BE2C (cell line): ENCODE data around the gene CDKN1C.

Experiments used
- DNase-seq: peaks from one replicate; pipeline ENCODE4 v3.0.0-alpha.2; 2020
- H3K27me3 ChIP-seq: fragments of 250-450 bp; sonication (Bioruptor Pico); 2 replicates; pipeline ENCODE4 v1.5.1; 2020; ENCODE audit warnings: mild to moderate bottlenecking
- H3K36me3 ChIP-seq: fragments of 250-450 bp; sonication (Bioruptor Pico); 2 replicates; pipeline ENCODE4 v1.5.1; 2020; ENCODE audit warnings: mild to moderate bottlenecking
- H3K4me1 ChIP-seq: fragments of 250-450 bp; sonication (Bioruptor Pico); 2 replicates; pipeline ENCODE4 v1.5.1; 2020
- H3K4me3 ChIP-seq: 2 replicates; pipeline ENCODE4 v1.5.1; 2011; ENCODE audit warnings: low read depth, low read length
- H3K9me3 ChIP-seq: fragments of 250-450 bp; sonication (Bioruptor Pico); 2 replicates; pipeline ENCODE4 v1.5.1; 2020
- CTCF ChIP-seq: IDR thresholded peaks from 2 replicates; pipeline ENCODE4 v1.5.1; 2012; ENCODE audit warnings: mild to moderate bottlenecking, low read depth, low read length

Gene CDKN1C

GRCh38 chr11:2883979-2884815, 1.4 kb downstream of the CDKN1C start:
- H3K4me1 ChIP-seq: no peaks in the 10 kb centered on the region
- TF ChIP-seq CTCF: no peak
- H3K4me3 ChIP-seq: no peak overlapping the region
- H3K36me3 ChIP-seq: no peaks in the 10 kb centered on the region
- H3K9me3 ChIP-seq: peaks cover 5% of the 10 kb centered on the region; the same call in 1 of the 2 replicates
- DNase-seq: no peak
- peaks cover 16% of the 10 kb centered on the region for H3K27me3 ChIP-seq

- TF ChIP-seq CTCF: no peak
- Histone ChIP-seq H3K27me3 (peaks cover 16% of the 10 kb centered on the region), H3K4me1 (no peaks in the 10 kb centered on the region), H3K36me3 (no peaks in the 10 kb centered on the region), H3K9me3 (peaks cover 5% of the 10 kb centered on the region; the same call in 1 of the 2 replicates), H3K4me3 (no peak overlapping the region)
- no peak for DNase-seq
Measured at GRCh38 chr11:2883640-2883978, 2.0 kb downstream of the CDKN1C start.

GRCh38 chr11:2882396-2883110, 3.0 kb downstream of the CDKN1C start:
- Histone ChIP-seq H3K4me3 (no peak overlapping the region), H3K27me3 (peaks cover 16% of the 10 kb centered on the region), H3K4me1 (no peaks in the 10 kb centered on the region), H3K36me3 (no peaks in the 10 kb centered on the region), H3K9me3 (peaks cover 5% of the 10 kb centered on the region; the same call in 1 of the 2 replicates)
- DNase-seq: no peak
- no peak for TF ChIP-seq CTCF

GRCh38 chr11:2881981-2882375, 3.6 kb downstream of the CDKN1C start:
- no peak for TF ChIP-seq CTCF
- H3K27me3 ChIP-seq: peaks cover 16% of the 10 kb centered on the region
- DNase-seq: no peak
- peaks cover 5% of the 10 kb centered on the region; the same call in 1 of the 2 replicates for H3K9me3 ChIP-seq
- no peaks in the 10 kb centered on the region for H3K36me3 ChIP-seq
- no peak overlapping the region for H3K4me3 ChIP-seq
- no peaks in the 10 kb centered on the region for H3K4me1 ChIP-seq

GRCh38 chr11:2881076-2881980, 4.2 kb downstream of the CDKN1C start:
- H3K36me3 ChIP-seq: no peaks in the 10 kb centered on the region
- H3K27me3 ChIP-seq: peaks cover 16% of the 10 kb centered on the region
- H3K4me3 ChIP-seq: no peak overlapping the region
- no peak for DNase-seq
- peaks cover 5% of the 10 kb centered on the region; the same call in 1 of the 2 replicates for H3K9me3 ChIP-seq
- no peak for TF ChIP-seq CTCF
- H3K4me1 ChIP-seq: no peaks in the 10 kb centered on the region
